ENCODE data around the gene GOLGA8N.

The GOLGA8N gene

GRCh38 chr15:32636410-32636809 lies 43.2 kb downstream of the GOLGA8N start:
- no peaks in the 10 kb centered on the region for H3K9me2 ChIP-seq (replicated peaks; ENCODE audit: low read depth, low read length)
- no peak overlapping the region for H3K9ac ChIP-seq (ENCODE audit: low read depth, low read length, poor library complexity, severe bottlenecking)
- H3K79me2 ChIP-seq (ENCODE audit: insufficient read depth, low read length): peaks cover 49% of the 10 kb centered on the region
- TF ChIP-seq CTCF (conservative IDR thresholded peaks at IDR 0.05; ENCODE audit: low read length) (no peak), EZH2phosphoT487 (IDR thresholded peaks at IDR 0.05; ENCODE audit: borderline replicate concordance) (no peak)
- H2AFZ ChIP-seq (ENCODE audit: low read length): no peak overlapping the region
- H3K9me3 ChIP-seq (ENCODE audit: insufficient read depth, low read depth, low read length): no peaks in the 10 kb centered on the region
- no peak overlapping the region for H3K4me3 ChIP-seq (ENCODE audit: low read length, poor library complexity, severe bottlenecking)
- H3K4me2 ChIP-seq (ENCODE audit: low read depth, low read length, poor library complexity, severe bottlenecking): no peak overlapping the region
- H4K20me1 ChIP-seq (ENCODE audit: insufficient read depth, low read length, poor library complexity, severe bottlenecking): peaks cover 38% of the 10 kb centered on the region
- H3K27me3 ChIP-seq (ENCODE audit: insufficient read depth, low read length, poor library complexity, severe bottlenecking): no peaks in the 10 kb centered on the region
- H3F3A ChIP-seq (ENCODE audit: low read depth): no peaks in the 10 kb centered on the region; the same call in 1 of the 2 replicates
- H3K4me1 ChIP-seq (ENCODE audit: insufficient read depth, low read length, poor library complexity, severe bottlenecking): no peaks in the 10 kb centered on the region
- H3K36me3 ChIP-seq (ENCODE audit: insufficient read depth, low read length): peaks cover 82% of the 10 kb centered on the region

- Histone ChIP-seq H3K4me3 (ENCODE audit: low read length, poor library complexity, severe bottlenecking) (no peak overlapping the region), H2AFZ (ENCODE audit: low read length) (no peak overlapping the region), H3K4me1 (ENCODE audit: insufficient read depth, low read length, poor library complexity, severe bottlenecking) (no peaks in the 10 kb centered on the region), H3K9me2 (replicated peaks; ENCODE audit: low read depth, low read length) (no peaks in the 10 kb centered on the region), H3F3A (ENCODE audit: low read depth) (no peaks in the 10 kb centered on the region; the same call in 1 of the 2 replicates), H3K9me3 (ENCODE audit: insufficient read depth, low read depth, low read length) (no peaks in the 10 kb centered on the region), H3K27me3 (ENCODE audit: insufficient read depth, low read length, poor library complexity, severe bottlenecking) (no peaks in the 10 kb centered on the region), H4K20me1 (ENCODE audit: insufficient read depth, low read length, poor library complexity, severe bottlenecking) (peaks cover 38% of the 10 kb centered on the region), H3K36me3 (ENCODE audit: insufficient read depth, low read length) (peaks cover 82% of the 10 kb centered on the region), H3K4me2 (ENCODE audit: low read depth, low read length, poor library complexity, severe bottlenecking) (no peak overlapping the region), H3K9ac (ENCODE audit: low read depth, low read length, poor library complexity, severe bottlenecking) (no peak overlapping the region), H3K79me2 (ENCODE audit: insufficient read depth, low read length) (peaks cover 43% of the 10 kb centered on the region)
- TF ChIP-seq EZH2phosphoT487 (IDR thresholded peaks at IDR 0.05; ENCODE audit: borderline replicate concordance) (no peak), CTCF (conservative IDR thresholded peaks at IDR 0.05; ENCODE audit: low read length) (no peak)
Measured at GRCh38 chr15:32636908-32637567, 43.8 kb downstream of the GOLGA8N start.

GRCh38 chr15:32637704-32638103 lies 44.4 kb downstream of the GOLGA8N start:
- H4K20me1 ChIP-seq (ENCODE audit: insufficient read depth, low read length, poor library complexity, severe bottlenecking): peaks cover 37% of the 10 kb centered on the region
- no peaks in the 10 kb centered on the region for H3K9me2 ChIP-seq (replicated peaks; ENCODE audit: low read depth, low read length)
- H3K27me3 ChIP-seq (ENCODE audit: insufficient read depth, low read length, poor library complexity, severe bottlenecking): no peaks in the 10 kb centered on the region
- no peak overlapping the region for H2AFZ ChIP-seq (ENCODE audit: low read length)
- H3K4me1 ChIP-seq (ENCODE audit: insufficient read depth, low read length, poor library complexity, severe bottlenecking): no peaks in the 10 kb centered on the region
- TF ChIP-seq CTCF (conservative IDR thresholded peaks at IDR 0.05; ENCODE audit: low read length) (no peak), EZH2phosphoT487 (IDR thresholded peaks at IDR 0.05; ENCODE audit: borderline replicate concordance) (no peak)
- no peaks in the 10 kb centered on the region; the same call in 1 of the 2 replicates for H3F3A ChIP-seq (ENCODE audit: low read depth)
- no peak overlapping the region for H3K4me2 ChIP-seq (ENCODE audit: low read depth, low read length, poor library complexity, severe bottlenecking)
- peaks cover 42% of the 10 kb centered on the region for H3K79me2 ChIP-seq (ENCODE audit: insufficient read depth, low read length)
- H3K4me3 ChIP-seq (ENCODE audit: low read length, poor library complexity, severe bottlenecking): no peak overlapping the region
- no peaks in the 10 kb centered on the region for H3K9me3 ChIP-seq (ENCODE audit: insufficient read depth, low read depth, low read length)
- H3K36me3 ChIP-seq (ENCODE audit: insufficient read depth, low read length): peaks cover 81% of the 10 kb centered on the region
- no peak overlapping the region for H3K9ac ChIP-seq (ENCODE audit: low read depth, low read length, poor library complexity, severe bottlenecking)
